Keratinocyte (primary cell): ENCODE data around the gene DPYSL4. TPM values are rescaled to one million over a fixed set of nuclear protein-coding genes. Genes with fewer than 3 reads are reported as not detected.

Source experiments
- DNase-seq: peaks from one replicate; pipeline ENCODE4 v3.0.0-alpha.2; 2011; ENCODE audit warnings: low read depth, missing footprints, low spot score
- FAIRE-seq: peaks from 2 replicates; lab custom pipeline; 2011; peaks lifted over from hg19 to GRCh38; lab: Jason Lieb, UNC
- H2AFZ ChIP-seq: 2 replicates; pipeline ENCODE4 v1.6.0; 2012; ENCODE audit warnings: low read length, control low read depth, inconsistent platforms; ENCODE audit not compliant: control insufficient read depth
- H3K27ac ChIP-seq: 2 replicates; pipeline ENCODE4 v1.5.1; 2011; ENCODE audit warnings: low read length; ENCODE audit not compliant: control insufficient read depth, insufficient read depth
- H3K27me3 ChIP-seq: 3 replicates; pipeline ENCODE4 v1.6.0; 2011; ENCODE audit warnings: low read length; ENCODE audit not compliant: control insufficient read depth, insufficient read depth; ENCODE audit errors: extremely low read depth
- H3K36me3 ChIP-seq, 2 experiments: 2 replicates in 1 of 2; 3 replicates in 1 of 2; pipeline ENCODE4 v1.5.1; 2011; ENCODE audit warnings: low read length in 2 of 2, mild to moderate bottlenecking in 1 of 2; ENCODE audit not compliant: control insufficient read depth in 2 of 2, insufficient read depth in 2 of 2; ENCODE audit errors: extremely low read depth in 1 of 2
- H3K4me1 ChIP-seq: 3 replicates; pipeline ENCODE4 v1.5.1; 2011; ENCODE audit warnings: low read length; ENCODE audit not compliant: control insufficient read depth, insufficient read depth; ENCODE audit errors: extremely low read depth
- H3K4me2 ChIP-seq: 3 replicates; pipeline ENCODE4 v1.6.0; 2011; ENCODE audit warnings: low read depth, low read length; ENCODE audit not compliant: control insufficient read depth, insufficient read depth; ENCODE audit errors: extremely low read depth
- H3K4me3 ChIP-seq, 3 experiments: fragments of 200-600 bp in 1 of 3; sonication (generic) in 1 of 3; 2 replicates in 2 of 3; 3 replicates in 1 of 3; pipeline ENCODE4 v1.5.1; 2011 to 2016; ENCODE audit warnings: low read length in 3 of 3, mild to moderate bottlenecking in 3 of 3, control low read depth in 2 of 3, inconsistent platforms in 1 of 3, low read depth in 1 of 3, mixed read lengths in 1 of 3, mixed run types in 1 of 3, moderate library complexity in 1 of 3; ENCODE audit not compliant: control insufficient read depth in 2 of 3, insufficient read depth in 2 of 3; ENCODE audit errors: extremely low read depth in 1 of 3
- H3K79me2 ChIP-seq: 2 replicates; pipeline ENCODE4 v1.6.0; 2012; ENCODE audit warnings: low read length; ENCODE audit not compliant: control insufficient read depth, insufficient read depth
- H3K9ac ChIP-seq: 3 replicates; pipeline ENCODE4 v1.6.0; 2011; ENCODE audit warnings: low read length; ENCODE audit not compliant: control insufficient read depth, insufficient read depth; ENCODE audit errors: extremely low read depth
- H3K9me1 ChIP-seq: 3 replicates; pipeline ENCODE4 v1.6.0; 2011; ENCODE audit warnings: low read length; ENCODE audit not compliant: control insufficient read depth, insufficient read depth; ENCODE audit errors: extremely low read depth
- H3K9me3 ChIP-seq: 2 replicates; pipeline ENCODE4 v1.5.1; 2012; ENCODE audit warnings: low read depth, low read length; ENCODE audit not compliant: control insufficient read depth
- H4K20me1 ChIP-seq: 3 replicates; pipeline ENCODE4 v1.6.0; 2011; ENCODE audit warnings: low read length; ENCODE audit not compliant: control insufficient read depth, insufficient read depth; ENCODE audit errors: extremely low read depth
- CTCF ChIP-seq, 3 experiments: IDR thresholded peaks in 1 of 3; conservative IDR thresholded peaks in 1 of 3; optimal IDR thresholded peaks in 1 of 3; 2 replicates in 2 of 3; 3 replicates in 1 of 3; pipeline versions ENCODE3 to v1.5.1; 2011; ENCODE audit warnings: low read length in 3 of 3, mild to moderate bottlenecking in 3 of 3, moderate library complexity in 2 of 3, control low read depth in 1 of 3, inconsistent platforms in 1 of 3; ENCODE audit not compliant: insufficient read depth in 2 of 3; ENCODE audit errors: extremely low read depth in 1 of 3
- EZH2 ChIP-seq: IDR thresholded peaks from one replicate; pipeline ENCODE4 v1.6.1; 2012; ENCODE audit warnings: inconsistent platforms, mild to moderate bottlenecking, low read length, moderate library complexity
- dilution Hi-C: fragments of 300-500 bp; cut with MboI; formaldehyde crosslinking; loops from one replicate; pipeline ENCODE4 v1.7.0; 2020; ENCODE audit warnings: low sequenced_read_pairs; ENCODE audit not compliant: extremely low pct_ligation_motif_present
- polyA plus RNA-seq, 5 experiments: library from polyadenylated mRNA; depleted of rRNA in 3 of 5; stranded (reverse) in 3 of 5; stranded (forward) in 1 of 5; unstranded in 1 of 5; fragments of >200 nt; gene quantifications; 1 replicate in 1 of 5; 2 replicates in 3 of 5; 3 replicates in 1 of 5; pipeline versions ENCODE4 v1.2.1 to v1.2.3, GENCODE V29; 2011 to 2012; ENCODE audit warnings: missing spikeins in 2 of 5, low read depth in 1 of 5, low replicate concordance in 1 of 5

DPYSL4 gene
- polyA plus RNA-seq, 1 donor (not counting 4 experiments of a cell fraction or from before 2014, with no cell fraction given), result 7.4 TPM

- DNase-seq (no peak), FAIRE-seq (no peak)
- no peaks in the 10 kb centered on the region for H3K9me3 ChIP-seq
- no peak overlapping the region for H3K4me3 ChIP-seq
- no peaks in the 10 kb centered on the region for H3K36me3 ChIP-seq
- no peak overlapping the region for H2AFZ ChIP-seq
- TF ChIP-seq CTCF (optimal IDR thresholded peaks at IDR 0.05 in 1 of 3, IDR thresholded peaks at IDR 0.05 in 1 of 3, conservative IDR thresholded peaks at IDR 0.05 in 1 of 3; ENCODE audit: extremely low read depth in 1 of 3, insufficient read depth in 2 of 3, low read length in 3 of 3), result no peak
- no peak for TF ChIP-seq EZH2
- H3K4me2 ChIP-seq, result no peak overlapping the region
- H3K79me2 ChIP-seq, result no peaks in the 10 kb centered on the region
- no peaks in the 10 kb centered on the region for H3K4me1 ChIP-seq
- no peaks in the 10 kb centered on the region for H3K27me3 ChIP-seq
- no peaks in the 10 kb centered on the region for H4K20me1 ChIP-seq
- H3K27ac ChIP-seq, result no peak overlapping the region
- dilution Hi-C loops, result no loop called here
- H3K9ac ChIP-seq, result no peak overlapping the region
- H3K9me1 ChIP-seq, result no peaks in the 10 kb centered on the region
Observed at GRCh38 chr10:132146941-132147915, 39.5 kb upstream of the DPYSL4 start.

- Histone ChIP-seq H3K9ac (no peak overlapping the region), H3K27ac (no peak overlapping the region), H3K4me2 (no peak overlapping the region), H2AFZ (no peak overlapping the region), H3K27me3 (no peaks in the 10 kb centered on the region), H3K9me3 (no peaks in the 10 kb centered on the region), H3K9me1 (no peaks in the 10 kb centered on the region), H3K79me2 (no peaks in the 10 kb centered on the region), H3K4me3 (no peak overlapping the region), H4K20me1 (no peaks in the 10 kb centered on the region), H3K36me3 (no peaks in the 10 kb centered on the region), H3K4me1 (no peaks in the 10 kb centered on the region)
- FAIRE-seq, result no peak
- TF ChIP-seq EZH2 (no peak), CTCF (optimal IDR thresholded peaks at IDR 0.05 in 1 of 3, IDR thresholded peaks at IDR 0.05 in 1 of 3, conservative IDR thresholded peaks at IDR 0.05 in 1 of 3; ENCODE audit: extremely low read depth in 1 of 3, insufficient read depth in 2 of 3, low read length in 3 of 3) (no peak)
- dilution Hi-C loops, result no loop called here
- DNase-seq, result no peak
Observed at GRCh38 chr10:132148261-132149251, 38.2 kb upstream of the DPYSL4 start.
